Muscle layer of duodenum (tissue), 2 donors: ENCODE results near the gene SPTA1.

Experiments
- H3K27ac ChIP-seq: one replicate; pipeline ENCODE4 v1.7.0; 2013; ENCODE audit warnings: mild to moderate bottlenecking, low read length
- H3K27me3 ChIP-seq: one replicate; pipeline ENCODE4 v1.7.0; 2013; ENCODE audit warnings: low read depth, mild to moderate bottlenecking, control low read depth, low read length
- H3K36me3 ChIP-seq, 2 donors: one replicate each; pipeline ENCODE4 v1.7.0; 2013; ENCODE audit warnings: low read length in 2 of 2, control low read depth in 1 of 2, mild to moderate bottlenecking in 1 of 2; ENCODE audit not compliant: insufficient read depth in 2 of 2, control insufficient read depth in 1 of 2
- H3K4me1 ChIP-seq, 2 donors: one replicate each; pipeline ENCODE4 v1.7.0; 2013; ENCODE audit warnings: low read length in 2 of 2, mild to moderate bottlenecking in 2 of 2, control low read depth in 1 of 2, moderate library complexity in 1 of 2; ENCODE audit not compliant: insufficient read depth in 2 of 2, control insufficient read depth in 1 of 2
- H3K4me3 ChIP-seq, 2 donors: one replicate each; pipeline ENCODE4 v1.7.0; 2013; ENCODE audit warnings: low read length in 2 of 2, low read depth in 1 of 2, mild to moderate bottlenecking in 1 of 2
- H3K9me3 ChIP-seq, 2 donors: one replicate each; pipeline ENCODE4 v1.7.0; 2013; ENCODE audit warnings: low read length in 2 of 2, control low read depth in 1 of 2, mild to moderate bottlenecking in 1 of 2; ENCODE audit not compliant: control insufficient read depth in 1 of 2
- donor health status: healthy.

The SPTA1 gene

GRCh38 chr1:158638904-158639303 is 47.6 kb downstream of the SPTA1 start:
- Histone ChIP-seq H3K4me1 (no peaks in the 10 kb centered on the region), H3K36me3 (no peaks in the 10 kb centered on the region), H3K27me3 (no peaks in the 10 kb centered on the region), H3K9me3 (no peaks in the 10 kb centered on the region), H3K27ac (no peak overlapping the region), H3K4me3 (no peak overlapping the region)

- no peaks in the 10 kb centered on the region for H3K36me3 ChIP-seq
- no peak overlapping the region for H3K27ac ChIP-seq
- no peaks in the 10 kb centered on the region for H3K4me1 ChIP-seq
- no peaks in the 10 kb centered on the region for H3K27me3 ChIP-seq
- no peaks in the 10 kb centered on the region for H3K9me3 ChIP-seq
- H3K4me3 ChIP-seq = no peak overlapping the region
Measured at GRCh38 chr1:158638146-158638545, 48.4 kb downstream of the SPTA1 start.

GRCh38 chr1:158613764-158614163 is 72.8 kb downstream of the SPTA1 start:
- Histone ChIP-seq H3K27me3 (no peaks in the 10 kb centered on the region), H3K36me3 (no peaks in the 10 kb centered on the region), H3K4me3 (no peak overlapping the region), H3K9me3 (no peaks in the 10 kb centered on the region), H3K4me1 (no peaks in the 10 kb centered on the region), H3K27ac (no peak overlapping the region)

GRCh38 chr1:158611916-158612315 is 74.6 kb downstream of the SPTA1 start:
- Histone ChIP-seq H3K27me3 (no peaks in the 10 kb centered on the region), H3K27ac (no peak overlapping the region), H3K4me3 (no peak overlapping the region), H3K36me3 (no peaks in the 10 kb centered on the region), H3K4me1 (no peaks in the 10 kb centered on the region), H3K9me3 (no peaks in the 10 kb centered on the region)

- no peak overlapping the region for H3K27ac ChIP-seq
Measured at GRCh38 chr1:158607296-158607695, 79.2 kb downstream of the SPTA1 start.

GRCh38 chr1:158604968-158605367 is 81.5 kb downstream of the SPTA1 start, which contains the start of gene OR10Z1:
Gene OR10Z1 (plus strand): TSS chr1:158605268. CDS start chr1:158606439, 1,171 bp downstream.
- Histone ChIP-seq H3K4me3 (no peak within 1 kb of the TSS), H3K9me3 (no peaks in the 10 kb centered on the region), H3K36me3 (no peaks in the 10 kb centered on the region), H3K27ac (no peak within 1 kb of the TSS), H3K27me3 (no peaks in the 10 kb centered on the region), H3K4me1 (no peaks in the 10 kb centered on the region)

More at GRCh38 chr1:158607296-158607695, 79.2 kb downstream of the SPTA1 start:
- H3K27me3 ChIP-seq = no peaks in the 10 kb centered on the region
- no peak overlapping the region for H3K4me3 ChIP-seq
- H3K4me1 ChIP-seq = no peaks in the 10 kb centered on the region
- H3K36me3 ChIP-seq = no peaks in the 10 kb centered on the region
- H3K9me3 ChIP-seq = no peaks in the 10 kb centered on the region

- Histone ChIP-seq H3K36me3 (no peaks in the 10 kb centered on the region), H3K4me1 (no peaks in the 10 kb centered on the region), H3K4me3 (no peak overlapping the region), H3K9me3 (peaks cover 0 to 17% of the 10 kb centered on the region in 2 donors), H3K27ac (no peak overlapping the region), H3K27me3 (no peaks in the 10 kb centered on the region)
Measured at GRCh38 chr1:158600735-158601134, 85.8 kb downstream of the SPTA1 start.

GRCh38 chr1:158586942-158587341 is 99.6 kb downstream of the SPTA1 start:
- peaks cover 7 to 10% of the 10 kb centered on the region in 2 donors for H3K9me3 ChIP-seq
- H3K4me1 ChIP-seq = no peaks in the 10 kb centered on the region
- H3K4me3 ChIP-seq = no peak overlapping the region
- no peaks in the 10 kb centered on the region for H3K27me3 ChIP-seq
- no peak overlapping the region for H3K27ac ChIP-seq
- no peaks in the 10 kb centered on the region for H3K36me3 ChIP-seq

- H3K36me3 ChIP-seq = no peaks in the 10 kb centered on the region
- H3K27ac ChIP-seq = no peak overlapping the region
- no peaks in the 10 kb centered on the region for H3K27me3 ChIP-seq
- H3K9me3 ChIP-seq = peaks cover 7 to 10% of the 10 kb centered on the region in 2 donors
- H3K4me3 ChIP-seq = no peak overlapping the region
- H3K4me1 ChIP-seq = no peaks in the 10 kb centered on the region
Measured at GRCh38 chr1:158583962-158584361, 102.6 kb downstream of the SPTA1 start.

- Histone ChIP-seq H3K9me3 (no peaks in the 10 kb centered on the region), H3K27ac (no peak within 1 kb of the TSS), H3K27me3 (no peaks in the 10 kb centered on the region), H3K36me3 (no peaks in the 10 kb centered on the region), H3K4me3 (no peak within 1 kb of the TSS), H3K4me1 (no peaks in the 10 kb centered on the region)
Measured at GRCh38 chr1:158579733-158580132, 106.8 kb downstream of the SPTA1 start, which contains the start of gene OR10X1. Gene OR10X1 (minus strand): TSS chr1:158579899. CDS start chr1:158579899, 0 bp downstream.

GRCh38 chr1:158577561-158577960 is 109.0 kb downstream of the SPTA1 start:
- Histone ChIP-seq H3K4me3 (no peak overlapping the region), H3K27ac (no peak overlapping the region), H3K4me1 (no peaks in the 10 kb centered on the region), H3K27me3 (no peaks in the 10 kb centered on the region), H3K36me3 (no peaks in the 10 kb centered on the region), H3K9me3 (no peaks in the 10 kb centered on the region)

- Histone ChIP-seq H3K36me3 (no peaks in the 10 kb centered on the region), H3K4me1 (no peaks in the 10 kb centered on the region), H3K4me3 (no peak overlapping the region), H3K27me3 (no peaks in the 10 kb centered on the region), H3K27ac (no peak overlapping the region), H3K9me3 (no peaks in the 10 kb centered on the region)
Measured at GRCh38 chr1:158572226-158572625, 114.3 kb downstream of the SPTA1 start.
